ENCODE results near the gene PANK4. TPM values are rescaled to one million over a fixed set of nuclear protein-coding genes. Genes with fewer than 3 reads are reported as not detected.

Gene PANK4
- total RNA-seq, 1 experiment from 2014 or later = 32.2 TPM

- no peaks in the 10 kb centered on the region for H3K4me1 Mint-ChIP-seq
- Histone ChIP-seq H3K14ac (ENCODE audit: insufficient read depth, low read length) (no peak overlapping the region), H3K4me1 (ENCODE audit: insufficient read depth, low read length) (no peaks in the 10 kb centered on the region), H3K27me3 (ENCODE audit: insufficient read depth, low read length) (no peaks in the 10 kb centered on the region), H3K9me3 (ENCODE audit: control insufficient read depth, low read depth, low read length) (no peaks in the 10 kb centered on the region), H4K8ac (replicated peaks; ENCODE audit: insufficient read length, low read depth, low read length) (no peak overlapping the region), H2BK15ac (ENCODE audit: low read depth, low read length) (no peak overlapping the region), H3K4ac (ENCODE audit: low read depth, low read length) (no peak overlapping the region), H3K18ac (ENCODE audit: insufficient read length, low read depth, low read length) (no peak overlapping the region), H2BK5ac (ENCODE audit: insufficient read length, low read length) (no peak overlapping the region), H4K5ac (ENCODE audit: insufficient read length, low read depth, low read length) (no peak overlapping the region), H3K23ac (ENCODE audit: insufficient read length, low read depth, low read length) (no peak overlapping the region), H3K4me2 (ENCODE audit: insufficient read depth, insufficient read length, low read length) (no peak overlapping the region), H3T11ph (ENCODE audit: low read length) (no peak overlapping the region), H2BK120ac (ENCODE audit: low read depth, low read length, poor library complexity, severe bottlenecking) (no peak overlapping the region), H3K56ac (ENCODE audit: insufficient read length, low read depth, low read length) (no peak overlapping the region), H3K9ac (ENCODE audit: extremely low read depth, insufficient read length, low read length) (no peak overlapping the region), H3K79me1 (ENCODE audit: insufficient read depth, low read depth, low read length, poor library complexity, severe bottlenecking) (no peaks in the 10 kb centered on the region), H2AFZ (ENCODE audit: low read length) (no peak overlapping the region), H3K23me2 (ENCODE audit: insufficient read length, low read depth, low read length, poor library complexity, severe bottlenecking) (no peaks in the 10 kb centered on the region), H2BK20ac (ENCODE audit: low read depth, low read length, poor library complexity, severe bottlenecking) (no peak overlapping the region), H4K20me1 (ENCODE audit: control insufficient read depth, insufficient read depth, insufficient read length) (no peaks in the 10 kb centered on the region), H3K27ac (ENCODE audit: insufficient read length, low read depth, low read length) (no peak overlapping the region), H2BK12ac (ENCODE audit: insufficient read length, low read depth, low read length) (no peak overlapping the region), H3K79me2 (ENCODE audit: insufficient read depth, low read length) (no peaks in the 10 kb centered on the region), H4K91ac (ENCODE audit: insufficient read length, low read depth, low read length) (no peak overlapping the region), H2AK5ac (ENCODE audit: insufficient read length, low read length) (no peak overlapping the region)
- H3K27me3 Mint-ChIP-seq (ENCODE audit: low read depth) = peaks cover 5% of the 10 kb centered on the region
- no peak overlapping the region for H3K4me3 Mint-ChIP-seq
- 0 out of 3 replicates have a peak, but pooled peaks have one; percentile 23 for TF ChIP-seq CTCF (conservative IDR thresholded peaks at IDR 0.05)
- WGBS (ENCODE audit: extremely low coverage, insufficient read length, low lambda C conversion rate) = no CpG with 5 or more reads among the region's 42 CpGs
- DNase-seq = no peak
- H3K36me3 Mint-ChIP-seq (ENCODE audit: insufficient read depth in 1 of 3, low read depth in 3 of 3) = peaks cover 2 to 7% (median 3%) of the 10 kb centered on the region in 3 experiments; a peak in 6 of 7 replicates
- H3K9me3 Mint-ChIP-seq = no peaks in the 10 kb centered on the region
- H3K27ac Mint-ChIP-seq = no peak overlapping the region
Observed at GRCh38 chr1:2503554-2504224, 22.7 kb downstream of the PANK4 start.
